CD4-positive, alpha-beta T cell (primary cell): ENCODE measurements around the gene BAG1. TPM values are rescaled to one million over a fixed set of nuclear protein-coding genes. Genes with fewer than 3 reads are reported as not detected.

Source experiments
- ATAC-seq: fragments of 200-7000 bp; cut with Tn5 transposase; one replicate; pipeline ENCODE4 v1.10.0; 2022; ENCODE audit warnings: mild to moderate bottlenecking; ENCODE audit not compliant: poor library complexity
- CTCF ChIA-PET: fragments of 350-600 bp; sonication (Branson Sonifier 250); formaldehyde crosslinking; loops from one replicate; lab custom pipeline; 2021; ENCODE audit warnings: antibody characterized with exemption, inconsistent platforms; lab: Charles Lee
- POLR2A ChIA-PET: fragments of 350-600 bp; sonication (Branson Sonifier 250); formaldehyde crosslinking; loops from one replicate; lab custom pipeline; 2021; ENCODE audit warnings: antibody characterized with exemption, inconsistent platforms; lab: Charles Lee
- DNase-seq, 14 experiments: peaks; one replicate each; pipeline ENCODE4 v3.0.0-alpha.2; 2013 to 2020; ENCODE audit warnings: mixed read lengths in 2 of 14
- H3K27ac ChIP-seq, 2 donors: one replicate each; pipeline versions ENCODE4 v1.5.1 to v1.7.0; 2013; ENCODE audit warnings: low read length in 2 of 2, low read depth in 1 of 2, mild to moderate bottlenecking in 1 of 2
- H3K27me3 ChIP-seq, 2 experiments: 1 replicate in 1 of 2; 2 replicates in 1 of 2; pipeline versions ENCODE4 v1.6.1 to v1.7.0; 2013; ENCODE audit warnings: low read length in 2 of 2, control low read depth in 1 of 2, mild to moderate bottlenecking in 1 of 2, moderate library complexity in 1 of 2; ENCODE audit not compliant: insufficient read depth in 2 of 2, control insufficient read depth in 1 of 2
- H3K36me3 ChIP-seq: one replicate; pipeline ENCODE4 v1.6.1; 2013; ENCODE audit warnings: low read length, control low read depth; ENCODE audit not compliant: insufficient read depth
- H3K4me1 ChIP-seq: one replicate; pipeline ENCODE4 v1.6.1; 2013; ENCODE audit warnings: low read length, control low read depth; ENCODE audit not compliant: insufficient read depth
- H3K4me3 ChIP-seq: one replicate; pipeline ENCODE4 v1.5.1; 2013; ENCODE audit warnings: mild to moderate bottlenecking, low read length, moderate library complexity
- H3K9me3 ChIP-seq, 2 experiments: 1 replicate in 1 of 2; 2 replicates in 1 of 2; pipeline versions ENCODE4 v1.6.1 to v1.7.0; 2013; ENCODE audit warnings: low read length in 2 of 2, mild to moderate bottlenecking in 2 of 2, control low read depth in 1 of 2, moderate library complexity in 1 of 2; ENCODE audit not compliant: control insufficient read depth in 1 of 2, insufficient read depth in 1 of 2
- H3K27ac Mint-ChIP-seq: one replicate; pipeline ENCODE4 v1.8.0; 2020; ENCODE audit warnings: mixed read lengths
- H3K27me3 Mint-ChIP-seq: one replicate; pipeline ENCODE4 v1.8.0; 2021; ENCODE audit warnings: mixed read lengths
- H3K36me3 Mint-ChIP-seq: one replicate; pipeline ENCODE4 v1.8.0; 2021; ENCODE audit warnings: low read depth, mixed read lengths
- H3K4me1 Mint-ChIP-seq: one replicate; pipeline ENCODE4 v1.8.0; 2021; ENCODE audit warnings: low read depth, mixed read lengths
- H3K4me3 Mint-ChIP-seq: one replicate; pipeline ENCODE4 v1.8.0; 2020; ENCODE audit warnings: mild to moderate bottlenecking, mixed read lengths
- H3K9me3 Mint-ChIP-seq: one replicate; pipeline ENCODE4 v1.8.0; 2020; ENCODE audit warnings: mixed read lengths
- intact Hi-C, 2 experiments: fragments of 100-400 bp; cut with DNase I in 1 of 2; cut with micrococcal nuclease in 1 of 2; formaldehyde crosslinking; loops; one replicate each; pipeline versions ENCODE4 v1.15.1 to v1.9.0; 2023 to 2025; cut with DNase I, micrococcal nuclease
- total RNA-seq, 174 experiments: library from RNA in 2 of 174; stranded (reverse) in 2 of 174; gene quantifications; one replicate each; pipeline ENCODE4 v1.2.3 and lab custom pipeline; 2021 to 2026
- TF ChIP-seq, protein P1 (sequence below): fragments of 200-600 bp; IDR thresholded peaks from one replicate; pipeline ENCODE4 v1.8.0; 2022; ENCODE audit warnings: antibody characterized with exemption, mild to moderate bottlenecking

BAG1 gene
- total RNA-seq, 2 experiments from 2014 or later = 58.0 to 61.4 TPM

- CTCF ChIA-PET = interaction anchor here (1.2 to 1.3 kb wide), 2 partner anchors 27 to 84 kb away, joined by 4 read pairs; partner anchors contain the start of gene NFX1
- H3K27me3 Mint-ChIP-seq = no peaks in the 10 kb centered on the region
- intact Hi-C loops = loop anchor here (1.0 to 10.0 kb wide), 6 partner anchors 27 to 879 kb away; partner anchors contain the start of genes B4GALT1 (in 2 of the 2), NFX1 (in 2 of the 2), SMU1 (in 2 of the 2) and ACO1 (in 1 of the 2)
- no peak for ATAC-seq
- TF ChIP-seq, protein P1, sequence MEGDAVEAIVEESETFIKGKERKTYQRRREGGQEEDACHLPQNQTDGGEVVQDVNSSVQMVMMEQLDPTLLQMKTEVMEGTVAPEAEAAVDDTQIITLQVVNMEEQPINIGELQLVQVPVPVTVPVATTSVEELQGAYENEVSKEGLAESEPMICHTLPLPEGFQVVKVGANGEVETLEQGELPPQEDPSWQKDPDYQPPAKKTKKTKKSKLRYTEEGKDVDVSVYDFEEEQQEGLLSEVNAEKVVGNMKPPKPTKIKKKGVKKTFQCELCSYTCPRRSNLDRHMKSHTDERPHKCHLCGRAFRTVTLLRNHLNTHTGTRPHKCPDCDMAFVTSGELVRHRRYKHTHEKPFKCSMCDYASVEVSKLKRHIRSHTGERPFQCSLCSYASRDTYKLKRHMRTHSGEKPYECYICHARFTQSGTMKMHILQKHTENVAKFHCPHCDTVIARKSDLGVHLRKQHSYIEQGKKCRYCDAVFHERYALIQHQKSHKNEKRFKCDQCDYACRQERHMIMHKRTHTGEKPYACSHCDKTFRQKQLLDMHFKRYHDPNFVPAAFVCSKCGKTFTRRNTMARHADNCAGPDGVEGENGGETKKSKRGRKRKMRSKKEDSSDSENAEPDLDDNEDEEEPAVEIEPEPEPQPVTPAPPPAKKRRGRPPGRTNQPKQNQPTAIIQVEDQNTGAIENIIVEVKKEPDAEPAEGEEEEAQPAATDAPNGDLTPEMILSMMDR = no peak
- H3K9me3 Mint-ChIP-seq = no peaks in the 10 kb centered on the region
- H3K27ac ChIP-seq = no peak overlapping the region
- peak in 4 of 14 experiments; percentile 6 to 57 (median 23) for DNase-seq
- H3K9me3 ChIP-seq = no peaks in the 10 kb centered on the region
- peaks cover 81% of the 10 kb centered on the region for H3K36me3 Mint-ChIP-seq
- H3K4me3 ChIP-seq = peak overlapping the region; percentile 94
- peak overlapping the region; percentile 91 for H3K27ac Mint-ChIP-seq
- POLR2A ChIA-PET = interaction anchor here (0.8 to 3.5 kb wide), 4 partner anchors 27 to 238 kb away, joined by 3 to 71 read pairs (median 8); partner anchors contain the start of genes B4GALT1, DNAJA1 and NFX1
- H3K27me3 ChIP-seq = no peaks in the 10 kb centered on the region
- H3K4me3 Mint-ChIP-seq = peak overlapping the region; percentile 93
- peaks cover 31% of the 10 kb centered on the region for H3K4me1 ChIP-seq
- peaks cover 69% of the 10 kb centered on the region for H3K4me1 Mint-ChIP-seq
- H3K36me3 ChIP-seq = peaks cover 58% of the 10 kb centered on the region
Measured at GRCh38 chr9:33263131-33264002, 1.1 kb downstream of the BAG1 start.

DNA sequence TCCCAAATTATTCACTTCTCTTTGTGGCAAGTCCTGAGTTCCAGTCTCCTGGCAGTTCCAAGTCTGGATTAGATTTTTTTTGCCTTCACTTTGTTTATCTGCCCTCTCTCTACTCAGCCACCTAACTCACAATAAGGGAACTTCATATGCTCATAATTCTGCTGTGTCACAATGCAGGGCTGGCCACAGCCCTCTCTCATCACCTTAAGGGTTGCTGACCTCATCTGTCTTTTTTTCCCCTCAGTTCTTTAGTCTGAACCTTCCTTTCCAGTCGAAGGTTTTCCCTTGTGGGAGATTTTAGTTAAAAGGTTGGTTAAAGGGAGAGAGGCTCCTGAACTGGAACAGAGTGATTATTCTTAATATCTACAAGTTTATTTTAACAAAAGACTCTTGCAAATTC, 4.1 kb downstream of the BAG1 start:
- peaks cover 43% of the 10 kb centered on the region for H3K4me1 Mint-ChIP-seq
- TF ChIP-seq, protein P1 = no peak
- H3K9me3 ChIP-seq = no peaks in the 10 kb centered on the region
- H3K27me3 ChIP-seq = no peaks in the 10 kb centered on the region
- H3K27me3 Mint-ChIP-seq = no peaks in the 10 kb centered on the region
- intact Hi-C loops = loop anchor here in 1 of 2 experiments (10.0 kb wide), 1 partner anchor 876 kb away; the partner anchor contains the start of gene ACO1
- ATAC-seq (no peak), DNase-seq (no peak)
- peaks cover 18% of the 10 kb centered on the region for H3K4me1 ChIP-seq
- no peaks in the 10 kb centered on the region for H3K9me3 Mint-ChIP-seq
- CTCF ChIA-PET = no interaction called here
- H3K27ac ChIP-seq = no peak overlapping the region
- peaks cover 88% of the 10 kb centered on the region for H3K36me3 Mint-ChIP-seq
- H3K27ac Mint-ChIP-seq = no peak overlapping the region
- H3K36me3 ChIP-seq = peaks cover 64% of the 10 kb centered on the region
- no peak overlapping the region for H3K4me3 ChIP-seq
- POLR2A ChIA-PET = no interaction called here
- no peak overlapping the region for H3K4me3 Mint-ChIP-seq

- intact Hi-C loops = no loop called here
- POLR2A ChIA-PET = interaction anchor here (1.6 kb wide), 1 partner anchor 24 kb away, joined by 3 read pairs; no protein-coding TSS in a partner anchor
- Mint-ChIP-seq H3K4me1 (peaks cover 21% of the 10 kb centered on the region), H3K9me3 (no peaks in the 10 kb centered on the region), H3K27me3 (no peaks in the 10 kb centered on the region), H3K4me3 (no peak overlapping the region), H3K36me3 (peaks cover 95% of the 10 kb centered on the region), H3K27ac (no peak overlapping the region)
- H3K9me3 ChIP-seq = no peaks in the 10 kb centered on the region
- no peaks in the 10 kb centered on the region for H3K27me3 ChIP-seq
- DNase-seq = no peak
- CTCF ChIA-PET = no interaction called here
- ATAC-seq = no peak
- H3K4me1 ChIP-seq = no peaks in the 10 kb centered on the region
- no peak overlapping the region for H3K27ac ChIP-seq
- peaks cover 94% of the 10 kb centered on the region for H3K36me3 ChIP-seq
- no peak overlapping the region for H3K4me3 ChIP-seq
- TF ChIP-seq, protein P1 = no peak
Measured at GRCh38 chr9:33257276-33257675, 7.2 kb downstream of the BAG1 start.
